Tibial artery (tissue), 4 donors: ENCODE data around the gene HOXC10.

Experiments used
- DNase-seq, 2 donors: peaks; one replicate each; pipeline ENCODE4 v3.0.0-alpha.2; 2019
- H3K27ac ChIP-seq, 2 donors: fragments of 200-600 bp; sonication (generic) in 1 of 2; 1 replicate in 1 of 2; 2 replicates in 1 of 2; pipeline ENCODE4 v1.5.1; 2018 to 2019; ENCODE audit warnings: mild to moderate bottlenecking in 1 of 2
- H3K27me3 ChIP-seq, 2 donors: fragments of 200-600 bp; sonication (generic) in 1 of 2; one replicate each; pipeline versions ENCODE4 v1.5.1 to v1.6.0; 2016 to 2019
- H3K36me3 ChIP-seq, 3 donors: fragments of 200-600 bp; sonication (generic) in 2 of 3; one replicate each; pipeline ENCODE4 v1.5.1; 2016 to 2019; ENCODE audit warnings: mild to moderate bottlenecking in 2 of 3
- H3K4me1 ChIP-seq, 4 donors: fragments of 200-600 bp; sonication (generic) in 2 of 4; 1 replicate in 3 of 4; 2 replicates in 1 of 4; pipeline ENCODE4 v1.5.1; 2016 to 2019
- H3K4me3 ChIP-seq, 2 donors: fragments of 200-600 bp; sonication (generic) in 1 of 2; 1 replicate in 1 of 2; 2 replicates in 1 of 2; pipeline ENCODE4 v1.5.1; 2018 to 2019; ENCODE audit warnings: mild to moderate bottlenecking in 2 of 2
- H3K9me3 ChIP-seq, 3 donors: fragments of 200-600 bp; sonication (generic) in 1 of 3; one replicate each; pipeline ENCODE4 v1.5.1; 2016 to 2019
- intact Hi-C: fragments of 100-400 bp; cut with DNase I; formaldehyde crosslinking; loops from one replicate; pipeline ENCODE4 v1.15.0; 2023; ENCODE audit warnings: low total_unique reads
- TF ChIP-seq, protein P1 (sequence below), 2 experiments: fragments of 200-600 bp in 1 of 2; fragments of 450-650 bp in 1 of 2; IDR thresholded peaks; one replicate each; pipeline ENCODE4 v1.5.1; 2017 to 2019; ENCODE audit warnings: antibody characterized with exemption in 2 of 2, mild to moderate bottlenecking in 1 of 2, moderate library complexity in 1 of 2

HOXC10 gene

GRCh38 chr12:53970451-53970850 lies 14.5 kb upstream of the HOXC10 start:
- no peak for DNase-seq
- H3K9me3 ChIP-seq: no peaks in the 10 kb centered on the region
- H3K36me3 ChIP-seq: no peaks in the 10 kb centered on the region
- H3K4me3 ChIP-seq: no peak overlapping the region
- peaks cover 0 to 46% (median 29%) of the 10 kb centered on the region in 4 donors for H3K4me1 ChIP-seq
- intact Hi-C loops: loop anchor here (10.0 kb wide), 1 partner anchor 394 kb away; the partner anchor contains the start of gene GPR84
- TF ChIP-seq, protein P1, sequence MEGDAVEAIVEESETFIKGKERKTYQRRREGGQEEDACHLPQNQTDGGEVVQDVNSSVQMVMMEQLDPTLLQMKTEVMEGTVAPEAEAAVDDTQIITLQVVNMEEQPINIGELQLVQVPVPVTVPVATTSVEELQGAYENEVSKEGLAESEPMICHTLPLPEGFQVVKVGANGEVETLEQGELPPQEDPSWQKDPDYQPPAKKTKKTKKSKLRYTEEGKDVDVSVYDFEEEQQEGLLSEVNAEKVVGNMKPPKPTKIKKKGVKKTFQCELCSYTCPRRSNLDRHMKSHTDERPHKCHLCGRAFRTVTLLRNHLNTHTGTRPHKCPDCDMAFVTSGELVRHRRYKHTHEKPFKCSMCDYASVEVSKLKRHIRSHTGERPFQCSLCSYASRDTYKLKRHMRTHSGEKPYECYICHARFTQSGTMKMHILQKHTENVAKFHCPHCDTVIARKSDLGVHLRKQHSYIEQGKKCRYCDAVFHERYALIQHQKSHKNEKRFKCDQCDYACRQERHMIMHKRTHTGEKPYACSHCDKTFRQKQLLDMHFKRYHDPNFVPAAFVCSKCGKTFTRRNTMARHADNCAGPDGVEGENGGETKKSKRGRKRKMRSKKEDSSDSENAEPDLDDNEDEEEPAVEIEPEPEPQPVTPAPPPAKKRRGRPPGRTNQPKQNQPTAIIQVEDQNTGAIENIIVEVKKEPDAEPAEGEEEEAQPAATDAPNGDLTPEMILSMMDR (IDR thresholded peaks at IDR 0.05): no peak
- H3K27me3 ChIP-seq: no peaks in the 10 kb centered on the region
- no peak overlapping the region for H3K27ac ChIP-seq

GRCh38 chr12:53971129-53971528 lies 13.8 kb upstream of the HOXC10 start:
- no peaks in the 10 kb centered on the region for H3K9me3 ChIP-seq
- no peak for DNase-seq
- no peak overlapping the region for H3K4me3 ChIP-seq
- no peaks in the 10 kb centered on the region for H3K27me3 ChIP-seq
- peaks cover 0 to 49% (median 32%) of the 10 kb centered on the region in 4 donors for H3K4me1 ChIP-seq
- intact Hi-C loops: loop anchor here (10.0 kb wide), 1 partner anchor 394 kb away; the partner anchor contains the start of gene GPR84
- H3K27ac ChIP-seq: peak overlapping the region; percentile 93 to 98
- no peaks in the 10 kb centered on the region for H3K36me3 ChIP-seq
- TF ChIP-seq, protein P1 (IDR thresholded peaks at IDR 0.05): no peak

GRCh38 chr12:53971686-53972085 lies 13.3 kb upstream of the HOXC10 start:
- H3K36me3 ChIP-seq: no peaks in the 10 kb centered on the region
- peaks cover 0 to 54% (median 36%) of the 10 kb centered on the region in 4 donors for H3K4me1 ChIP-seq
- TF ChIP-seq, protein P1 (IDR thresholded peaks at IDR 0.05): no peak
- intact Hi-C loops: loop anchor here (10.0 kb wide), 1 partner anchor 393 kb away; the partner anchor contains the start of gene GPR84
- H3K27ac ChIP-seq: peak overlapping the region; percentile 93 to 98
- no peak for DNase-seq
- no peaks in the 10 kb centered on the region for H3K27me3 ChIP-seq
- H3K9me3 ChIP-seq: no peaks in the 10 kb centered on the region
- H3K4me3 ChIP-seq: peak overlapping the region; percentile 75 to 85

DNA sequence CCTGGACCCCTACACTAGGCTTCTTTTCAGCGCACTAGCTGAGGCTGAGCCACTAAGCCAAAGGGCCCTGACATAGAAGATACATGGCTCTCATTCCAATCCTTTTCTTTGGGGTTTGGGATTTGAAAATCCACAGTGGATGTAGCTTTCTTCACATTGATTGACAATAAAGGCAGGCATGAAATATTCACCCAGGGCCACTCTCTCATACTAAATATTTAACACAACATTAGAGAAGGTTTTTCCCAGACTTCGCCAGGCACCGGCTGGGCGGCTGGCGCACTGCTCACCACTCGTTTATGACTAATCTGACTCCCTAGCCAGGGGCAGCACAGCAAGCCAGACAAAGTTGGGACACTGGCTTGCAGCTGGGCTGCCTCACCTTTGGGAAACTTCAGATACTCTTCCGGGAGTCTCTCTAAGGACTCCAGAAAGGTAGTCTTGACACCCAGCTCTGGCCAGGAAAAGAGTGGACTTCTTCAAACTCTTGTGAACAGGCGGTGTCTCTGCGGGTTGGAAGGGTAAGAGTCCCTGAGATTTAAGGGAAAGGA lies 12.7 kb upstream of the HOXC10 start:
- intact Hi-C loops: loop anchor here (10.0 kb wide), 1 partner anchor 393 kb away; the partner anchor contains the start of gene GPR84
- Histone ChIP-seq H3K4me1 (peaks cover 0 to 59% (median 36%) of the 10 kb centered on the region in 4 donors), H3K27ac (peak overlapping the region; percentile 93 to 98), H3K27me3 (no peaks in the 10 kb centered on the region), H3K9me3 (no peaks in the 10 kb centered on the region), H3K36me3 (no peaks in the 10 kb centered on the region), H3K4me3 (peak overlapping the region; percentile 75 to 85)
- DNase-seq: peak in 1 of 2 donors; percentile 82
- TF ChIP-seq, protein P1 (IDR thresholded peaks at IDR 0.05): no peak

DNA sequence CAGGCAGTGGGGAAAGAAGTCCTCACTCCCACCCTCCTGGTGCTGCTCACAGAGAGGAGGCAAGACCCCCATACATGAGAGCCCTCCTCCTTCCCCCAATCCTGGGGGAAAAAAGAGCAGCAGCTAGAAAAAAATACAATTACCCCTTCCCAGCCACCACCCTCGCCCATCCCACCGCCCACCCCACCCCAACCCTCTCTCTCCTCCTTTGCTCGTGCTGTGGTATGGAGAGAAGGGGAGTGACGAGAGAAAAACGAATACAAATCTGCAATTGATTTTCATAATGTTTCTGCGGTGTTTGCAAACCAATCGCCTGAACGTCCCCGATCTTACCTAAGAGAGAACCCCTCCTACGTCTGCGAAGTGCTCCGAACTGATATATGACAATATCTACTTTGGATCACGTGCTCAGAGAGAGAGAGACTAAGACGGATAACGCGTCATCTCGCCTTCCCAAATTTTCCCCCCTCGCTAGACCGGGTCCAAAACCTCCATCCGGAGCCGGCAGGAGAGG lies 12.2 kb upstream of the HOXC10 start, which contains the start of gene HOXC11:
TSS of gene HOXC11 (plus strand) at position 405 of the 514 bp plus-strand sequence. CDS start 116 bp downstream, outside the sequence.
- H3K4me3 ChIP-seq: peak within 1 kb of the TSS; percentile 75 to 85
- no peaks in the 10 kb centered on the region for H3K36me3 ChIP-seq
- DNase-seq: no peak
- peak within 1 kb of the TSS; percentile 93 to 98 for H3K27ac ChIP-seq
- intact Hi-C loops: loop anchor here (10.0 kb wide), 1 partner anchor 392 kb away; the partner anchor contains the start of gene GPR84
- no peaks in the 10 kb centered on the region for H3K9me3 ChIP-seq
- H3K27me3 ChIP-seq: no peaks in the 10 kb centered on the region
- TF ChIP-seq, protein P1 (IDR thresholded peaks at IDR 0.05): no peak
- peaks cover 0 to 61% (median 36%) of the 10 kb centered on the region in 4 donors for H3K4me1 ChIP-seq
